GM12878 (cell line): ENCODE results near the gene TMEM50B.

Experiments
- CREB1 ChIP-seq: IDR thresholded peaks from 2 replicates; pipeline ENCODE4 v1.6.1; 2012; ENCODE audit warnings: low read depth, mild to moderate bottlenecking, inconsistent platforms
- CTCF ChIP-seq, 3 experiments: IDR thresholded peaks in 2 of 3; conservative IDR thresholded peaks in 1 of 3; 2 replicates each; pipeline ENCODE4 v1.5.1; 2011; ENCODE audit warnings: low read depth in 3 of 3, low read length in 3 of 3, mild to moderate bottlenecking in 3 of 3, control low read depth in 2 of 3, moderate library complexity in 2 of 3, inconsistent platforms in 1 of 3, mixed read lengths in 1 of 3; ENCODE audit not compliant: control insufficient read depth in 2 of 3, insufficient read depth in 1 of 3; ENCODE audit errors: extremely low read depth in 1 of 3
- EZH2 ChIP-seq: IDR thresholded peaks from 2 replicates; pipeline ENCODE4 v1.6.1; 2012; ENCODE audit warnings: low read depth, mild to moderate bottlenecking, control low read depth, inconsistent platforms, low read length, borderline replicate concordance; ENCODE audit not compliant: control insufficient read depth
- GABPA ChIP-seq: IDR thresholded peaks from 2 replicates; pipeline ENCODE4 v1.6.1; 2014; ENCODE audit warnings: antibody characterized with exemption, low read depth, mild to moderate bottlenecking, inconsistent platforms
- HDAC6 ChIP-seq: fragments of 200-600 bp; sonication (generic); IDR thresholded peaks from one replicate; pipeline ENCODE4 v1.8.0; 2017; ENCODE audit warnings: antibody characterized with exemption; ENCODE audit not compliant: unreplicated experiment
- JUND ChIP-seq: IDR thresholded peaks from 2 replicates; pipeline ENCODE4 v1.6.1; 2012; ENCODE audit warnings: low read depth, mild to moderate bottlenecking, low read length, improper control_type of control experiment, moderate library complexity
- POLR2A ChIP-seq: IDR thresholded peaks from 2 replicates; pipeline ENCODE4 v1.6.1; 2011; ENCODE audit warnings: low read depth, mild to moderate bottlenecking, low read length
- SIN3A ChIP-seq: IDR thresholded peaks from 2 replicates; pipeline ENCODE4 v1.6.1; 2012; ENCODE audit warnings: low read depth, low read length, improper control_type of control experiment
- SMC3 ChIP-seq: IDR thresholded peaks from 2 replicates; pipeline ENCODE4 v1.6.1; 2011; ENCODE audit warnings: low read length, improper control_type of control experiment, borderline replicate concordance
- ZBTB4 ChIP-seq: fragments of 450-650 bp; formaldehyde crosslinking; IDR thresholded peaks from 2 replicates; pipeline ENCODE4 v1.4.0; 2022; ENCODE audit warnings: mild to moderate bottlenecking, moderate library complexity
- ZNF384 ChIP-seq: IDR thresholded peaks from 2 replicates; pipeline ENCODE4 v1.6.1; 2012; ENCODE audit warnings: low read depth, mild to moderate bottlenecking, low read length, improper control_type of control experiment, borderline replicate concordance

GRCh38 chr21:33455686-33456446 lies 23.9 kb downstream of the TMEM50B start:
- TF ChIP-seq EZH2 (no peak), SIN3A (no peak), ZBTB4 (CRISPR knock-in tag) (no peak), CTCF (IDR thresholded peaks at IDR 0.05 in 2 of 3, conservative IDR thresholded peaks at IDR 0.05 in 1 of 3; ENCODE audit: control insufficient read depth in 2 of 3, extremely low read depth in 1 of 3, insufficient read depth in 1 of 3, low read depth in 3 of 3, low read length in 3 of 3) (no peak), ZNF384 (no peak), SMC3 (no peak), CREB1 (no peak), POLR2A (no peak), HDAC6 (no peak), JUND (no peak), GABPA (no peak)
